ENCODE measurements around the gene ZNF17.

DNA sequence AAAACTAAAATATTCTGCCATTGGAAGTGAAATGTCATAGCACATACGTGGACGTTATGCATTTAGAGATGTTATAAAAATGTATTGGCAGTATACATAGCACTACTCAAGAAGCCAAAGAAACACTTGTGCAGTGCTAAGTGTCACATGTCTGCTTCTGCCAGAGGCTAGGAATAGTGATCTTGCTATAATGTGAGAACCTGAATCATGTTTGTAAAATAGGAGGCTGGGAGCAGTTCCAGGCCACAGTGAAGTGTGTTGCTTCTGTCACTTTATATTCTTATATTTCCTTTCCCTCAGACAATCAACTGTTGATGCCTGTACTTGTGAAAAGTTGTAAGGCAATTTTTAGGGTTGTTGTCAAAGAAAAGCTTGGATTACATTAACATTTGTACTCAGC, 44.2 kb upstream of the ZNF17 start:
- TF ChIP-seq, protein P1, sequence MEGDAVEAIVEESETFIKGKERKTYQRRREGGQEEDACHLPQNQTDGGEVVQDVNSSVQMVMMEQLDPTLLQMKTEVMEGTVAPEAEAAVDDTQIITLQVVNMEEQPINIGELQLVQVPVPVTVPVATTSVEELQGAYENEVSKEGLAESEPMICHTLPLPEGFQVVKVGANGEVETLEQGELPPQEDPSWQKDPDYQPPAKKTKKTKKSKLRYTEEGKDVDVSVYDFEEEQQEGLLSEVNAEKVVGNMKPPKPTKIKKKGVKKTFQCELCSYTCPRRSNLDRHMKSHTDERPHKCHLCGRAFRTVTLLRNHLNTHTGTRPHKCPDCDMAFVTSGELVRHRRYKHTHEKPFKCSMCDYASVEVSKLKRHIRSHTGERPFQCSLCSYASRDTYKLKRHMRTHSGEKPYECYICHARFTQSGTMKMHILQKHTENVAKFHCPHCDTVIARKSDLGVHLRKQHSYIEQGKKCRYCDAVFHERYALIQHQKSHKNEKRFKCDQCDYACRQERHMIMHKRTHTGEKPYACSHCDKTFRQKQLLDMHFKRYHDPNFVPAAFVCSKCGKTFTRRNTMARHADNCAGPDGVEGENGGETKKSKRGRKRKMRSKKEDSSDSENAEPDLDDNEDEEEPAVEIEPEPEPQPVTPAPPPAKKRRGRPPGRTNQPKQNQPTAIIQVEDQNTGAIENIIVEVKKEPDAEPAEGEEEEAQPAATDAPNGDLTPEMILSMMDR (IDR thresholded peaks at IDR 0.05; ENCODE audit: insufficient read depth, low read length, poor library complexity, severe bottlenecking), result no peak
- TF ChIP-seq EZH2phosphoT487 (conservative IDR thresholded peaks at IDR 0.05; ENCODE audit: low read length), result no peak
